Lung (tissue), 12 donors: ENCODE data around the gene RSAD2. TPM values are rescaled to one million over a fixed set of nuclear protein-coding genes. Genes with fewer than 3 reads are reported as not detected.
"Not testable (repeated sequence)": the region's sequence is repeated elsewhere in the genome, so short reads cannot be mapped to it uniquely, and the experiment has no call there.

ENCODE experiments used
- ATAC-seq: fragments of 200-7000 bp; cut with Tn5 transposase; one replicate; pipeline ENCODE4 v1.9.1; 2020; ENCODE audit warnings: moderate number of reproducible peaks; ENCODE audit not compliant: insufficient read depth, low FRiP score
- DNase-seq, 3 donors: peaks; one replicate each; pipeline ENCODE4 v3.0.0-alpha.2; 2013 to 2017
- H3K27ac ChIP-seq, 2 donors: one replicate each; pipeline ENCODE4 v1.5.1; 2013; ENCODE audit warnings: mild to moderate bottlenecking in 2 of 2, moderate library complexity in 2 of 2, control low read depth in 1 of 2, inconsistent platforms in 1 of 2, low read depth in 1 of 2, low read length in 1 of 2
- H3K27me3 ChIP-seq, 3 donors: one replicate each; pipeline ENCODE4 v1.5.1; 2013; ENCODE audit warnings: low read length in 2 of 3; ENCODE audit not compliant: control insufficient read depth in 3 of 3, insufficient read depth in 3 of 3
- H3K36me3 ChIP-seq, 4 donors: one replicate each; pipeline ENCODE4 v1.5.1; 2013; ENCODE audit warnings: low read length in 4 of 4, mild to moderate bottlenecking in 1 of 4, moderate library complexity in 1 of 4; ENCODE audit not compliant: control insufficient read depth in 4 of 4, insufficient read depth in 4 of 4
- H3K4me1 ChIP-seq, 5 donors: one replicate each; pipeline ENCODE4 v1.5.1; 2013; ENCODE audit warnings: low read length in 5 of 5, mild to moderate bottlenecking in 2 of 5, moderate library complexity in 1 of 5; ENCODE audit not compliant: control insufficient read depth in 5 of 5, insufficient read depth in 5 of 5
- H3K4me3 ChIP-seq: one replicate; pipeline ENCODE4 v1.5.1; 2013; ENCODE audit warnings: mild to moderate bottlenecking, control low read depth, moderate library complexity
- H3K9ac ChIP-seq, 2 donors: one replicate each; pipeline ENCODE4 v1.5.1; 2013; ENCODE audit warnings: low read length in 2 of 2, control low read depth in 1 of 2; ENCODE audit not compliant: insufficient read depth in 1 of 2
- H3K9me3 ChIP-seq, 4 donors: one replicate each; pipeline ENCODE4 v1.5.1; 2013; ENCODE audit warnings: low read length in 3 of 4, mild to moderate bottlenecking in 1 of 4, moderate library complexity in 1 of 4; ENCODE audit not compliant: control insufficient read depth in 4 of 4, insufficient read depth in 3 of 4
- CTCF ChIP-seq: IDR thresholded peaks from 2 replicates; pipeline ENCODE4 v1.5.1; 2012; ENCODE audit warnings: mild to moderate bottlenecking; ENCODE audit errors: control extremely low read depth, extremely low read depth
- WGBS, 2 donors: extraction: QIAGEN DNeasy Blood & Tissue Kit; methylation state at CpG; one replicate each; pipeline ENCODE4 v1.1.7; 2013; 5-methylcytosine and 5-hydroxymethylcytosine counted together
- polyA plus RNA-seq, 2 donors: library from polyadenylated mRNA; stranded (reverse); fragments of 200-250 nt; gene quantifications; one replicate each; pipeline ENCODE4 v1.2.1, GENCODE V29; 2013
- total RNA-seq, 2 donors: library from RNA; depleted of rRNA in 1 of 2; stranded (reverse); fragments of >200 nt in 1 of 2; gene quantifications; one replicate each; pipeline ENCODE4 v1.2.1, GENCODE V29; 2014 to 2021
- donor health status: control.
- donor health status: control.
- donor health status: Bipolar disorder and iron deficiency.
- donor health status: healthy.
- donor health status: DM: yes; HTN: yes; CAD: no.

RSAD2 gene
- total and polyA plus RNA-seq, 4 donors: 3.3 to 13.2 (median 12.0) TPM

GRCh38 chr2:6856548-6856920, 21.0 kb upstream of the RSAD2 start:
- Histone ChIP-seq H3K27ac (no peak overlapping the region), H3K36me3 (peaks cover 0 to 13% (median 6%) of the 10 kb centered on the region in 4 donors), H3K9me3 (peaks cover 0 to 5% (median 1%) of the 10 kb centered on the region in 4 donors), H3K27me3 (no peaks in the 10 kb centered on the region), H3K4me3 (no peak overlapping the region), H3K4me1 (peaks cover 0 to 4% (median 0%) of the 10 kb centered on the region in 5 donors), H3K9ac (no peak overlapping the region)
- ATAC-seq (no peak), DNase-seq (peak in 2 of 3 donors; percentile 18 to 19)
- WGBS, 2 donors: 36 to 53% methylated on average over 1 of the region's 1 CpG
- no peak for TF ChIP-seq CTCF

- not testable (repeated sequence) for ATAC-seq, H3K9ac ChIP-seq, H3K27ac ChIP-seq, DNase-seq, H3K27me3 ChIP-seq, H3K4me3 ChIP-seq, H3K9me3 ChIP-seq, H3K4me1 ChIP-seq
- H3K36me3 ChIP-seq: peaks cover 0 to 12% (median 4%) of the 10 kb centered on the region in 4 donors
- WGBS, 2 donors: 96 to 97% methylated on average over 4 of the region's 4 CpGs
These were observed 19.0 kb upstream of the RSAD2 start for GRCh38 chr2:6858466-6859027.

- no peak overlapping the region for H3K4me3 ChIP-seq
- WGBS, 2 donors: 95 to 96% methylated on average over 3 of the region's 3 CpGs
- ATAC-seq: no peak
- H3K27me3 ChIP-seq: no peaks in the 10 kb centered on the region
- peaks cover 0 to 5% (median 1%) of the 10 kb centered on the region in 4 donors for H3K9me3 ChIP-seq
- H3K4me1 ChIP-seq: peaks cover 0 to 8% (median 0%) of the 10 kb centered on the region in 5 donors
- H3K9ac ChIP-seq: no peak overlapping the region
- no peak for TF ChIP-seq CTCF
- peaks cover 0 to 7% (median 3%) of the 10 kb centered on the region in 4 donors for H3K36me3 ChIP-seq
- no peak overlapping the region for H3K27ac ChIP-seq
- no peak for DNase-seq
These were observed 17.3 kb upstream of the RSAD2 start for GRCh38 chr2:6860296-6860695.

- peaks cover 0 to 5% (median 1%) of the 10 kb centered on the region in 4 donors for H3K9me3 ChIP-seq
- no peak for TF ChIP-seq CTCF
- no peak overlapping the region for H3K9ac ChIP-seq
- peaks cover 0 to 11% (median 5%) of the 10 kb centered on the region in 5 donors for H3K4me1 ChIP-seq
- ATAC-seq (no peak), DNase-seq (peak; percentile 35 to 70 (median 56))
- 69 to 79% methylated on average over 6 of the region's 6 CpGs for WGBS, 2 donors
- no peaks in the 10 kb centered on the region for H3K27me3 ChIP-seq
- peak overlapping the region in 1 of 2 donors; percentile 10 for H3K27ac ChIP-seq
- peaks cover 0 to 7% (median 0%) of the 10 kb centered on the region in 4 donors for H3K36me3 ChIP-seq
- no peak overlapping the region for H3K4me3 ChIP-seq
These were observed 13.8 kb upstream of the RSAD2 start for GRCh38 chr2:6863792-6864191.
